ENCODE results near the gene ENTPD1. TPM values are rescaled to one million over a fixed set of nuclear protein-coding genes. Genes with fewer than 3 reads are reported as not detected.
"Not testable (repeated sequence)": the region's sequence is repeated elsewhere in the genome, so short reads cannot be mapped to it uniquely, and the experiment has no call there.

Gene ENTPD1
- total and polyA plus RNA-seq, 4 donors = 18.2 to 110 (median 50.0) TPM

DNA sequence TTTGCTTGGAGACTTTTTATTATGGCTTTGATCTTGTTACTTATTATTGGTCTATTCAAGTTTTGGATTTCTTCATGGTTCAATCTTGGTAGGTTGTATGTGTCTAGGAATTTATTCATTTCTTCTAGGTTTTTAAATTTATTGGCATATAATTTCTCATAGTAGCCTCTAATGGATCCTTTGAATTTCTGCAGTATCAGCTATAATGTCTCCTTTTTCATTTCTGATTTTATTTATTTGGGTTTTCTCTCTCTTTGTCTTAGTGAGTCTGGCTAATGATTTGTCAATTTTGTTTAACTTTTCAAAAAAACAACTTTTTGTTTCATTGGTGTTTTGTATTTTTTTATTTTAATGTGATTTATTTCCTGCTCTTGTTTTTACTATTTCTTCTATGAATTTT, 160.1 kb downstream of the ENTPD1 start:
- H3K4me1 ChIP-seq (ENCODE audit: control insufficient read depth in 1 of 2, insufficient read depth in 2 of 2, low read length in 2 of 2); DNase-seq; ATAC-seq (ENCODE audit: low FRiP score); intact Hi-C loops (cut with DNase I); H3K4me3 ChIP-seq (ENCODE audit: low read length in 2 of 2); H3K9me3 ChIP-seq (ENCODE audit: control insufficient read depth, low read length); H3K36me3 ChIP-seq (ENCODE audit: control insufficient read depth in 1 of 2, insufficient read depth in 2 of 2, low read length in 1 of 2); H3K27ac ChIP-seq (ENCODE audit: low read depth in 1 of 2, low read length in 2 of 2); H3K27me3 ChIP-seq (ENCODE audit: control insufficient read depth in 1 of 2, insufficient read depth in 2 of 2, low read length in 1 of 2): not testable (repeated sequence)

Other genes starting within 250 kb of the ENTPD1 start
- gene SORBS1, start 194.8 kb upstream of the ENTPD1 start, total RNA-seq = 1,000 to 10,000 TPM in 1 of 2 donors, 100 to 1,000 TPM in 1; 591 to 1,478 TPM
- 100 to 1,000 TPM; 371 to 372 TPM for gene SORBS1, start 194.8 kb upstream of the ENTPD1 start, polyA plus RNA-seq
- gene ALDH18A1, start 99.5 kb upstream of the ENTPD1 start, total RNA-seq = 10 to 100 TPM; 45.4 to 50.8 TPM
- gene ALDH18A1, start 99.5 kb upstream of the ENTPD1 start, polyA plus RNA-seq = 10 to 100 TPM; 12.1 to 16.2 TPM
- 10 to 100 TPM; 20.8 to 23.7 TPM for gene TCTN3, start 62.2 kb upstream of the ENTPD1 start, total RNA-seq
- 10 to 100 TPM in 1 of 2 donors, 1 to 10 TPM in 1; 8.4 to 21.2 TPM for gene TCTN3, start 62.2 kb upstream of the ENTPD1 start, polyA plus RNA-seq
- 10 to 100 TPM; 11.8 to 12.2 TPM for gene CC2D2B, start 151.8 kb downstream of the ENTPD1 start, total RNA-seq
- gene CC2D2B, start 151.8 kb downstream of the ENTPD1 start, polyA plus RNA-seq = 1 to 10 TPM in 1 of 2 donors, under 1 TPM in 1; 0.13 to 2.5 TPM

Measured in aorta (tissue), 5 donors.